GM21367 (cell line): ENCODE results near the gene MT1A.
A peak's percentile ranks its signal among the peaks of the same experiment; 100 is the strongest.

ENCODE experiments used
- ATAC-seq: cut with Tn5 transposase; IDR thresholded peaks from one replicate; pipeline ENCODE4 v1.9.1; 2021; ENCODE audit not compliant: unreplicated experiment

Gene MT1A

DNA sequence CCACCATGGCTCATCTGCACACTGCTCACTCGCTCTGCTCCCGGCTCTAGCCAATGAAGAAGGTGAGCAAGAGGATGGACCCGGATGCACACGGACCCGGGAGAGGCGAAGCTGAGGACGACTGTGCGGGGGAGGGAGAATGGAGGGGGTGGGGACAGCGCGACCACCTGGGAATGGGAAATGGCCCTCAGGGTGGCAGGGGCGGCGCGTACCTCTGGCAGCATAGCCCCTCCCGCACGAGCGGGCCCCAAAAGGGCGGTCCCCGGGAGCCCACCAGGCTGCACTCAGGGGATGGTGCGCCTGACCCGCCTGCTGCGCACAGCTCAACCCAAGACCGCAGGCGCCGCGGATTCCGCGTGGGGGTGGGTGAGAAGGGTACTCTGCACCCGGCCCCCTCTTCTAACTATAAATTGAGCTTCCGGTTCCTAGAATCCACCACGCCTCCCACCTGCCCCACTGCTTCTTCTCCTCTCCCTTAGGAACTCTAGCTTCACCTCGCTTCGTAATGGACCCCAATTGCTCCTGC lies 37.3 kb downstream of the MT1A start:
- no peak for ATAC-seq

DNA sequence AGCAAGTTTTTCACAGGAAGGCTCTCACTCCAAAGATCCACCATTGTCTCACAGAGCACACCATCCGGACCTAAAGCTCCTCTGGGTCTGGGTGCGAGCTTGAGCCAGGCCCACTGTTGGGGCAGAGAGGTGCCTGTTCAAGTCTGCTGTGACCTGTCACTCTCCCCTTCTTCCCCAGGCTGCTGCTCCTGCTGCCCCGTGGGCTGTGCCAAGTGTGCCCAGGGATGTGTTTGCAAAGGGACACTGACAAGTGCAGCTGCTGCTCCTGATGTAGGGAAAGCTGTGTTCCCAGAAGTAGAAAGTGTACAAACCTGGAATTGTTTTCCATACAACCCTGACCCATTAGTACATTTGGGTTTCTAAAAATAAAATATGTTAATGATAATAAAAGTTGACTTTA lies 39.0 kb downstream of the MT1A start:
- no peak for ATAC-seq

DNA sequence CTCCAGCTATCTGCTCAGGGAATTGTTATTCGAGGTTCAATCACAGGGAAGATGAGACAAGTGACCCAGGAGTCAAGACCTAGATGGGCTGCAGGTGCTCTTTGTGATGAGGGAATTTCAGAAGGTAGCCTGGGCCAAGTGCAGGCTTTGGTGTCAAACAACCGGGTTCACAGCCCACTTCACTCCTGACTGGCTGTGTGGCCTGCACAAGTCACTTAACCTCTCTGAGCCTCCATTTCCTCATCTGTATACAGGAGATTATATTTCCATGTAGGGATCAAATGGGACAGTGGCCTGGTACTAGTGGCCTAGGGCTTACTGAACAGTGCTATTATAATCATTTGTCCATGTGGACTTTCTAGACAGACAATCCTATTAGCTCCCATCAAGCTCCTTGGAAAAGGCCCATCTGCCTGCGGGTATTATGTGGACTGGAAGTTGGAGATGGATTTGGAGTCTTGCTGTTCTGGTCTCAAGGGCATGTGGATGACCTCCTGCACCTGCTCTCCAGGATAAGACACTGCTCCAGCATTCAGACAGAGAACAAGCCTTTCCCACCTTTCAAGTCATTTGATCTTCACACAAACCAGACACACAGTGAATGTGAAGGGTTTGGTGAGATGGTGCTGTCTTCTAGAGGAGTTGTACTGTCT lies 40.7 kb downstream of the MT1A start:
- ATAC-seq = no peak

DNA sequence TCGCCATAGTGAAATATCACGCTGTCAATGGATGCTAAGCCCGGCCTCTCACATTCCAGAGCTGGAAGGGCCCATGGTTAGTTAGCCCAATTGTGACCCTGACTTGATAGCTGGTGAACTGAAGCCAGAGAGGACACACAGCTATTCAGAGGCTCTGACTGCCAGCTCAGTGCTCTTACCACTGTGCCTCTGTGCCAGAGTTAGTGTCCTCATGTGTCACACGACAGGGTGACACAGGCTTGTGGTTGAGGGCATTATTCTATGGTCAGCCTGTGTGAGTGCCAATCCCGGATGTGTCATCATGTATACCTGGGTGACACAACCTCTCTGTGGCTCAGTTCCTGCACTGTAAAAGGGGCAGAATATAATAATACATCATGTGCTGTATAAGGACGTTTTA lies 41.4 kb downstream of the MT1A start:
- ATAC-seq = no peak

DNA sequence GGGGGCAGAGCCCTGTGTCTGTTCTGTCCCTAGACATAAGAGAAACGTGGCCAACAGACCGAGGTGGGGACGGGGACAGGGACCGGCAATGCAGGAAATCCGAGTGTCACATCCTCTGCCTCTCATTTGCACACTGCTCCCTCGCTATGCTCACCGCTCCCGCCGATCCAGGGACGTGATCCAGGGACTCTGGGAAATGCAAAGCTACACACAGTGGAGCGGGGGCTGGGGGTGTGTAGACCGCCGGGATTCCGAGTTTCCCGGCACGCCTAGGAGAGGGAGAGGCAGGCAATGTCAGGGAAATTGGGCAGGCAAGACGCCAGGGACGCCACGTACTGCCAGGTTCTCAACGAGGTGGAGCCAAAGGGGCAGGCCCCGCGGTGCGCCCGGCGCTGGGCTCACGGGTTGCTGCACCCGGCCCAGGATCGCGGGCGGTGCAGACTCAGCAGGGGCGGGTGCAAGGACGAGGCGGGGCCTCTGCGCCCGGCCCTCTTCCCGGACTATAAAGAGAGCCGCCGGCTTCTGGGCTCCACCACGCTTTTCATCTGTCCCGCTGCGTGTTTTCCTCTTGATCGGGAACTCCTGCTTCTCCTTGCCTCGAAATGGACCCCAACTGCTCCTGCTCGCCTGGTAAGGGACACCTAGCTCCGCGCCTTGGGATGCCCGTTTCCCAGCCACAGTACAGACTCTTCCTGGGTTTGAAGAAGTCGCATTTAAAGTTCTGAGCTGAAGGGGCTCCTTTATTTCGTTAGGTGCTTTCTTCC lies 43.7 kb downstream of the MT1A start, which contains the start of gene MT1X:
TSS of gene MT1X (plus strand) at position 532 of the 764 bp plus-strand sequence. CDS start at position 603, 71 bp downstream.
- peak; percentile 90 for ATAC-seq

DNA sequence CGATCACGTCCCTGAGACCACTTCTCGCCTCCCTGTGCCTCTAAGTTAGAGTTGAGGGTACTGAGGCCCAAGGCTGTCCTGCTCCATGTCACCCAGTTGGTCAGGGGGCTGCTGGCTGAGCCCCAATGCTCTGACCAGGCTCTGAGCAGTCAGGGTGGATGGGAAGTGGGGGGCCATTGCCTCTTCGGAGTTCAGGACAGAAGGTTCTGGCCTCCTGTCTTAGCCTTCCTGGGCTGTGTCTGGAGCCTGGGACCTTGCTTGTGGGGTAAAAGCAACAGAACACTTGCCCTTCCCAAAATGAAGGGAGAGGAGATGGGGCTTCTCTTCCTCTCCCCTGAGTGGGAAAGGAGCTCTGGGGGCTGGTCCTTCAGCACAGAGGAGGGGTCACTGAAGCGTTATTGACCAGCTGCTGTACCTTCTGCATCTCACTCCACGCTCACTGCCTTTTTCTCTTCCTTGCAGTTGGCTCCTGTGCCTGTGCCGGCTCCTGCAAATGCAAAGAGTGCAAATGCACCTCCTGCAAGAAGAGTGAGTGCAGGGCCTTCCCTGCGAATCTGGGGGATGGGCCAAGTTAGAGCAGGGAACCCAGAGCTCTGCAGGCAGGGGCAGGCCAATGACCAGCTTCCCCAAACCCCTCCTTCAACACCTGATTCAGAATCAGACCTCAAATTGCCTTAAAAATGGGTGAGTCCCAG lies 44.4 kb downstream of the MT1A start:
- no peak for ATAC-seq

DNA sequence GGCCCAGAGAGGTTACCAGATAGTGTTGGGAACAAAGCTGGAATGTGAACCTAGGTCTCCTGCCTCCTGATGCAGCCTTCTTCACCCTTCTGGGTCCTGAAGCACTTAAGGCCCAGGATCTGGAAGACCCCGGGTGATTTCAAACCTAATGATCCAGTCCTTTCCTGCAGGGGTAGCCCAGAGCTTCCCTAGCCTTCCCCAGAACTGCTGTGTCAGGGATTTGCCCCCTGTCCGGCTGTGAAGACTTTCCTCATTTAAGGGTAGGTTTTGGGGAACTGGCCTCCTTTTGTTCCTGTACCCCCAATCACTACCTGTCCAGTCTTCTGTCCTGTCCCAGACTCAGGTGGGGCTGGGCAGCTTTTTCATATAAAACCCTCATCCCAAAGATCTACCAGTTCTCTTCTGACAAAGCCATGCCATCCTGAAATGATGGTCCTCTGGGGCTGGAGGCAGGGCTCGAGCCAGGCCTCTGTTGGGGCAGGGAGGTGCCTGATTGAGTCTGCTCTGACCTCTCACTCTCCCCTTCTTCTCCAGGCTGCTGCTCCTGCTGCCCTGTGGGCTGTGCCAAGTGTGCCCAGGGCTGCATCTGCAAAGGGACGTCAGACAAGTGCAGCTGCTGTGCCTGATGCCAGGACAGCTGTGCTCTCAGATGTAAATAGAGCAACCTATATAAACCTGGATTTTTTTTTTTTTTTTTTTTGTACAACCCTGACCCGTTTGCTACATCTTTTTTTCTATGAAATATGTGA lies 45.1 kb downstream of the MT1A start:
- no peak for ATAC-seq

DNA sequence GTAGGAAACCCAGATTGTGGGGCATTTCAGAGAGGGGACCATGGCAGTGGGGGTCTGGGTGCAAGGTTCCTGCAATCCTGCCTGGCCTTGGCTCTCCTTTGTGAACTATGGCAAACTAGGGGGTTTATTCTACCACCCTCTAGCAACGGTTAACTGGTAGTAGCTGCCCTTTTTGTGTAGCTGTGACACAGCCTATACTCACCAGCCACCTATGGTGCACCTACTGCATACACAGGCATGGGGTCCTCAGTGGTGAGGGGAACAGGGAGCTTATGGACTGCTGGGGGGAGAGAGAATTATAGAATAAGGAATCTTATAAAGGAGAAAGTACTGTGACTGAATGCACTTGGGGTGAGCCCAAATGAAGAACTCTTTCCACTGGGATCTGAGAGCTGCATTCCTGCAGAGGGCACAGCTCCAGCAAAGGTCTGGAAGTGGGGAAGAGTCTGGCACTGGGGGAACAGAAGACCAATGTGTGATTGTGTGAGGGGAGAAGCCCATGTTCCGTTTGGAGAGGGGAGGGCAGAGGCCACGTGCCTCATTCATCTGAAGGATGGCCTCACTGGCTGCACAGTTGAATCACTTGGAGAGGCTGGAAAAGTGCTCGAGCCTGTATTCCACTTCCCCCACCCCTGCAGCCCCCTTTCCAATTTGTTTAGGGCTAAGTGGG lies 45.9 kb downstream of the MT1A start:
- ATAC-seq = no peak

DNA sequence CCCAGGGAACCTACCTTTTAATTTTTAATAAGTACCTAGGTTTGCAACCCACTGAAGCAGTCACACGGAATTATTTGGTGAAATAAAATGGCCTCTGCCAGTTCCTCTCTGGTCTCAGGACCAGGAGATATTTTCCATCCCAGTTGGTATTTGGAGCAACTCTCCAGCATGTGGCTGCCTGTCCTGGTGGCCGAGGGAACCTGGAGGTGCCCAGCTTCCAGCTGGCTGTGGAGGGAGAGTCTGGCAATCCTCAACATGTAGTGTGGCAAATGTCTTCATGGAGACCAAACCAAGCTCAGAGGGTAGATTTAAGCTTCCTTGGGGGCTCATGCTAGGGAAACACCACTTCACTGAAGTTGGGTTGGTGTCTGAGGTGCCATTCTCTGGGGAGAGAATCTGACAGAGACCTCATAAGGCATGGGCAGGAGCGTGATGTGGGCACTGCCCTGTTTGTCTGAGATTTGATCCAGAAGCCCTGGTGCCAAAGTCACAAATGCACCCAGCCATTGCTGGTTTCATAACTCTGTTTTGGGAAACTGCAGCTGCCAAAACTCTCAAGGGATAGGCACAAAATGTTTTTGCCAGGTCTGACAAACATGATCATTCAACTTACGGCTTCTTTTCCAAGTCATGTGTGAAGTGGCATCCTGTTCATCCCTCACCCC lies 46.6 kb downstream of the MT1A start:
- no peak for ATAC-seq

DNA sequence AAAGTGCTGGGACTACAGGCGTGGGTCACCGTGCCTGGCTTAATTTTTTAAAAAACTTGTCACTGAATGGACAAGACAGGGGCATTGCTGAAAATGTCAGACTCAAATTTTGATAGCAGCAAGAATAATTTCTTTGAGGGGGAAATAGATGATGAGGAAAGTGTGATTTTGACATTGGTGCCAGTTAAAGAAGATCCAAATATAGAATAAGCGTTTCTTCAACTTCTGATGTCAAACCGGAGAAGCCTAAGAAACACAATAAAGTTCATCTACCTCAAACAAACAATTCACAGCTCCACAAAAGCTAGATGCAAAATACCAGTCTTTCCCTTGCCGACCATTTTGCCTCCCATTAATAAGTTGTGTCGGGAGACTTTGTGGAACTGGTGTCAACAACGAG lies 48.3 kb downstream of the MT1A start:
- no peak for ATAC-seq

DNA sequence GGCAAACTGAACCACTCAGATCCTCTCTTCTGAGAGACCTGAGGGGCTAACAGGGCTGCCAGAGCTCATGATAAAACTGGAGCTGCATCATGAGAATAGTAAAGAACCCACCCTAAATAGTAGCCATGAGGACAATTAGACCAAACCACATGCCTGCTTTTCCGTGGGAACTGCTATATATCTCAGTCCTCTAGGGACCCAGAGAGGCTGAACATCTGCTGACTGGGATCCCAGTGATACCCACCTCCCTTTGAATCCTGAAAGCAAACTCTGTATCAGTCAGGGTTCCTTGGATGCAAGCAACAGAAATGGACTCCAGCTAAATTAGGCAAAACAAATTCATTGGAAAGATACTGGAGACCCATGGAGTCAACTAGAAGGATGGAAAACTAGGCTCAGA lies 50.3 kb downstream of the MT1A start:
- no peak for ATAC-seq

DNA sequence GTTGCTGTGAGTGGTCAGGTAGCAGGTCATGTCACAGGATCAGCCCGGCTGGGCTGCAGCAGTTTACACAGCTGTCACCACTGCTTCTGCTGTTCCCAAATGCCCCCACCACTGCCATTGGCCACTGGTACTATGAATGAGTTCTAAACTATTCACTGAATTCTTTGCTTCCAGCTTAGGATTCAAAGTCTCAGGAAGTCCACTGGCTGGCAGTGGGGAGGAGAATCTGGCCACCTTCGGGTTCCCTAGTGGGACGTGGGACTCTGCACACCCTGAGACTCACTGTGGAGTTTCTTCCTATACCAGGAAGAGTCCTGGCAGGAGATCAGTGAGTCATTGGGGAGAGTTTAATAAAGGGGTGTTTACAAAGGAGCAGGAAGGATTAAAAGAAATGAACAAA lies 50.7 kb downstream of the MT1A start:
- no peak for ATAC-seq
